Neural cell (in vitro differentiated cells): ENCODE measurements around the gene LTO1. TPM values are rescaled to one million over a fixed set of nuclear protein-coding genes. Genes with fewer than 3 reads are reported as not detected.

Experiments used
- H2AFZ ChIP-seq: fragments of 200-600, 300-800 bp; sonication (generic), shearing (Covaris generic); 2 replicates; pipeline ENCODE4 v1.6.0; 2014; ENCODE audit warnings: low read depth, mild to moderate bottlenecking, antibody characterized with exemption, low read length, moderate library complexity
- H3F3A ChIP-seq: fragments of 200-600 bp; shearing (Covaris generic); 2 replicates; pipeline ENCODE4 v1.6.1; 2016; ENCODE audit warnings: mild to moderate bottlenecking, moderate library complexity, mixed read lengths, antibody characterized with exemption, low read length; ENCODE audit not compliant: insufficient read depth, poor library complexity, severe bottlenecking
- H3K27ac ChIP-seq: fragments of 200-600, 300-800 bp; sonication (generic), shearing (Covaris generic); 2 replicates; pipeline ENCODE4 v1.5.1; 2014; ENCODE audit warnings: mild to moderate bottlenecking, low read length, moderate library complexity
- H3K27me3 ChIP-seq: fragments of 300-800, 200-600 bp; sonication (generic), shearing (Covaris generic); 2 replicates; pipeline ENCODE4 v1.6.0; 2014; ENCODE audit warnings: mild to moderate bottlenecking, low read depth, low read length, moderate library complexity; ENCODE audit not compliant: insufficient read depth
- H3K36me3 ChIP-seq: fragments of 300-800, 200-600 bp; sonication (generic), shearing (Covaris generic); 2 replicates; pipeline ENCODE4 v1.5.1; 2014; ENCODE audit warnings: mild to moderate bottlenecking, antibody characterized with exemption, low read length, moderate library complexity; ENCODE audit not compliant: insufficient read depth
- H3K4me2 ChIP-seq: fragments of 300-800, 200-600 bp; sonication (generic), shearing (Covaris generic); 2 replicates; pipeline ENCODE4 v1.6.0; 2014; ENCODE audit warnings: mild to moderate bottlenecking, low read length
- H3K4me3 ChIP-seq: fragments of 300-800, 200-600 bp; sonication (generic), shearing (Covaris generic); 2 replicates; pipeline ENCODE4 v1.5.1; 2014; ENCODE audit warnings: mild to moderate bottlenecking, low read length, moderate library complexity
- H3K79me2 ChIP-seq: fragments of 200-600 bp; shearing (Covaris generic); replicated peaks from 2 replicates; pipeline ENCODE4 v1.6.0; 2014; ENCODE audit warnings: mild to moderate bottlenecking, low read length, moderate library complexity; ENCODE audit not compliant: insufficient read depth
- H3K9ac ChIP-seq: fragments of 300-800, 200-600 bp; sonication (generic), shearing (Covaris generic); 2 replicates; pipeline ENCODE4 v1.6.1; 2016; ENCODE audit warnings: mild to moderate bottlenecking, low read length, mixed read lengths
- H3K9me2 ChIP-seq: fragments of 200-600 bp; shearing (Covaris generic); 2 replicates; pipeline ENCODE4 v1.6.1; 2016; ENCODE audit warnings: mild to moderate bottlenecking, low read length, mixed read lengths; ENCODE audit not compliant: insufficient read depth
- H3K9me3 ChIP-seq: fragments of 200-600, 300-800 bp; sonication (generic), shearing (Covaris generic); 2 replicates; pipeline ENCODE4 v1.6.1; 2016; ENCODE audit warnings: mild to moderate bottlenecking, mixed run types, low read length, moderate library complexity, mixed read lengths
- H4K20me1 ChIP-seq: fragments of 200-600 bp; shearing (Covaris generic); 2 replicates; pipeline ENCODE4 v1.6.1; 2016; ENCODE audit warnings: mild to moderate bottlenecking, mixed run types; ENCODE audit not compliant: insufficient read depth
- CTCF ChIP-seq: fragments of 450-650 bp; IDR thresholded peaks from 2 replicates; pipeline ENCODE4 v1.5.1; 2014; ENCODE audit warnings: antibody characterized with exemption, mild to moderate bottlenecking, moderate library complexity; ENCODE audit not compliant: poor library complexity, severe bottlenecking
- EP300 ChIP-seq: fragments of 450-650 bp; conservative IDR thresholded peaks from 2 replicates; pipeline ENCODE4 v1.6.1; 2014; ENCODE audit warnings: antibody characterized with exemption, mild to moderate bottlenecking, moderate library complexity; ENCODE audit not compliant: poor library complexity, severe bottlenecking
- EZH2 ChIP-seq: fragments of 200-600, 300-800 bp; shearing (Covaris generic), sonication (generic); IDR thresholded peaks from 2 replicates; pipeline ENCODE4 v1.6.1; 2014; ENCODE audit warnings: antibody characterized with exemption, low read length, borderline replicate concordance, mild to moderate bottlenecking; ENCODE audit not compliant: insufficient read depth, poor library complexity, severe bottlenecking
- MXI1 ChIP-seq: fragments of 450-650 bp; conservative IDR thresholded peaks from 2 replicates; pipeline ENCODE4 v1.6.1; 2014; ENCODE audit warnings: antibody characterized with exemption, mild to moderate bottlenecking; ENCODE audit not compliant: poor library complexity, severe bottlenecking
- POLR2AphosphoS5 ChIP-seq: IDR thresholded peaks from 2 replicates; pipeline ENCODE4 v1.6.1; 2012
- RAD21 ChIP-seq: fragments of 450-650 bp; conservative IDR thresholded peaks from 2 replicates; pipeline ENCODE4 v1.6.1; 2014; ENCODE audit warnings: antibody characterized with exemption, mild to moderate bottlenecking, moderate library complexity
- REST ChIP-seq: IDR thresholded peaks from 2 replicates; pipeline ENCODE4 v1.6.1; 2012; ENCODE audit warnings: borderline replicate concordance
- SMC3 ChIP-seq: fragments of 450-650 bp; conservative IDR thresholded peaks from 2 replicates; pipeline ENCODE4 v1.6.1; 2014; ENCODE audit warnings: antibody characterized with exemption, mild to moderate bottlenecking, moderate library complexity; ENCODE audit not compliant: poor library complexity
- TAF1 ChIP-seq: IDR thresholded peaks from 2 replicates; pipeline ENCODE4 v1.6.1; 2012; ENCODE audit warnings: low read depth
- polyA plus RNA-seq: library from polyadenylated mRNA; depleted of rRNA; stranded (reverse); fragments of >200 nt; gene quantifications from 2 replicates; pipeline ENCODE4 v1.2.3, GENCODE V29; 2014

The LTO1 gene
- polyA plus RNA-seq, 1 donor from 2014 or later, result 44.4 TPM

GRCh38 chr11:69630017-69630416 lies 45.1 kb downstream of the LTO1 start:
- Histone ChIP-seq H3K4me3 (no peak overlapping the region), H3K27ac (no peak overlapping the region), H3K9ac (no peak overlapping the region), H3F3A (no peaks in the 10 kb centered on the region), H3K9me2 (no peaks in the 10 kb centered on the region), H4K20me1 (no peaks in the 10 kb centered on the region), H2AFZ (no peak overlapping the region), H3K36me3 (no peaks in the 10 kb centered on the region), H3K9me3 (no peaks in the 10 kb centered on the region), H3K79me2 (no peaks in the 10 kb centered on the region), H3K4me2 (no peak overlapping the region), H3K27me3 (no peaks in the 10 kb centered on the region)
- TF ChIP-seq POLR2AphosphoS5 (no peak), SMC3 (no peak), EZH2 (no peak), REST (no peak), TAF1 (no peak), RAD21 (no peak), CTCF (no peak), MXI1 (no peak), EP300 (no peak)

- no peaks in the 10 kb centered on the region for H3K79me2 ChIP-seq
- H3K9me3 ChIP-seq, result no peaks in the 10 kb centered on the region
- H2AFZ ChIP-seq, result no peak overlapping the region
- H3K36me3 ChIP-seq, result no peaks in the 10 kb centered on the region
- TF ChIP-seq EZH2 (no peak), REST (no peak), MXI1 (no peak), POLR2AphosphoS5 (no peak), SMC3 (no peak), RAD21 (no peak), TAF1 (no peak), CTCF (no peak), EP300 (no peak)
- no peak overlapping the region for H3K4me3 ChIP-seq
- H3F3A ChIP-seq, result no peaks in the 10 kb centered on the region
- H3K4me2 ChIP-seq, result no peak overlapping the region
- H3K27me3 ChIP-seq, result no peaks in the 10 kb centered on the region
- H3K9ac ChIP-seq, result no peak overlapping the region
- no peaks in the 10 kb centered on the region for H3K9me2 ChIP-seq
- no peaks in the 10 kb centered on the region for H4K20me1 ChIP-seq
- no peak overlapping the region for H3K27ac ChIP-seq
Observed at GRCh38 chr11:69627551-69627950, 47.6 kb downstream of the LTO1 start.
